ENCODE measurements around the gene PPIL1. TPM values are rescaled to one million over a fixed set of nuclear protein-coding genes. Genes with fewer than 3 reads are reported as not detected.

The PPIL1 gene
- total RNA-seq, 6 experiments from 2014 or later, result 36.1 to 46.8 (median 39.6) TPM

DNA sequence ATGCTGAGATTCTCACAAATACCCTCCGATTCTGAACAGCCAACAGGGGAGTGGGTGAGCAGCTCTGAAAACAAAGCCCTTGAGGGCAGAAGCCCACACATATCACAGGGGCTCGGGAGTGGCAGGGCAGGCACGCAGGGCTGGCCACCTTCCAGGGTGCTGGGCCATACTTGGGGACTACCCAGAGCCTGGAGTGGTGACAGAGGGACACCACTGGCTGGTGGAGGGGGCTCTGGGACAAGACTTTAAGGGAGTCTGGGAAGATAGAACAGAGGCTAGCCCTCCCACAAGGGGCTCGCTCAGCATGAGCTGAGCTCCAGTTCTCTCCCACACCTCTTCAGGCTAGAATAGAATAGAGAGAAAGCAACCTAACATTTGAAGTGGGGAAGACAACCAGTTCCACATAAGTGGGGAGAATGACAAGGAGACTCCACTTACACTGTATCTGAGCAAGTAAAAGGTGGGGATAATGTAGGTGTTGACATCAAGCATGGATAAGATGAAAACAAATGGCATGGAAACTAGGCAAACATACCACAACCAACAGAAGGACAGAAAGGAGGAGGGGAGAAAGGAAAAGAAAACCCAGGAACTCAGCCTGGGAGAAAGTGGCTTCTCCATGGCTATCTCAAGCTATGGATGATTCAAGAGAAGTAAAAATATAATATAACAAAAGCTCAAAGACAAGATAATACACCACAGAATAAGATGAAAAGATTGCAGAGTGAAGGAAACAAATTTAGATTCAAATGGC is 7.0 kb downstream of the PPIL1 start:
- peak overlapping the region; percentile 4; the same call in 1 of the 2 replicates for H3K27ac Mint-ChIP-seq
- TF ChIP-seq, protein P1, sequence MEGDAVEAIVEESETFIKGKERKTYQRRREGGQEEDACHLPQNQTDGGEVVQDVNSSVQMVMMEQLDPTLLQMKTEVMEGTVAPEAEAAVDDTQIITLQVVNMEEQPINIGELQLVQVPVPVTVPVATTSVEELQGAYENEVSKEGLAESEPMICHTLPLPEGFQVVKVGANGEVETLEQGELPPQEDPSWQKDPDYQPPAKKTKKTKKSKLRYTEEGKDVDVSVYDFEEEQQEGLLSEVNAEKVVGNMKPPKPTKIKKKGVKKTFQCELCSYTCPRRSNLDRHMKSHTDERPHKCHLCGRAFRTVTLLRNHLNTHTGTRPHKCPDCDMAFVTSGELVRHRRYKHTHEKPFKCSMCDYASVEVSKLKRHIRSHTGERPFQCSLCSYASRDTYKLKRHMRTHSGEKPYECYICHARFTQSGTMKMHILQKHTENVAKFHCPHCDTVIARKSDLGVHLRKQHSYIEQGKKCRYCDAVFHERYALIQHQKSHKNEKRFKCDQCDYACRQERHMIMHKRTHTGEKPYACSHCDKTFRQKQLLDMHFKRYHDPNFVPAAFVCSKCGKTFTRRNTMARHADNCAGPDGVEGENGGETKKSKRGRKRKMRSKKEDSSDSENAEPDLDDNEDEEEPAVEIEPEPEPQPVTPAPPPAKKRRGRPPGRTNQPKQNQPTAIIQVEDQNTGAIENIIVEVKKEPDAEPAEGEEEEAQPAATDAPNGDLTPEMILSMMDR (IDR thresholded peaks at IDR 0.05), result no peak
- DNase-seq, result no peak
- no peak overlapping the region for H3K4me3 Mint-ChIP-seq
- H3K27me3 Mint-ChIP-seq (ENCODE audit: insufficient read depth), result peaks cover 2% of the 10 kb centered on the region; the same call in 1 of the 2 replicates
- peaks cover 63% of the 10 kb centered on the region for H3K4me1 Mint-ChIP-seq (ENCODE audit: low read depth)
- no peaks in the 10 kb centered on the region for H3K9me3 Mint-ChIP-seq
- H3K36me3 Mint-ChIP-seq (ENCODE audit: low read depth), result peaks cover 43% of the 10 kb centered on the region

DNA sequence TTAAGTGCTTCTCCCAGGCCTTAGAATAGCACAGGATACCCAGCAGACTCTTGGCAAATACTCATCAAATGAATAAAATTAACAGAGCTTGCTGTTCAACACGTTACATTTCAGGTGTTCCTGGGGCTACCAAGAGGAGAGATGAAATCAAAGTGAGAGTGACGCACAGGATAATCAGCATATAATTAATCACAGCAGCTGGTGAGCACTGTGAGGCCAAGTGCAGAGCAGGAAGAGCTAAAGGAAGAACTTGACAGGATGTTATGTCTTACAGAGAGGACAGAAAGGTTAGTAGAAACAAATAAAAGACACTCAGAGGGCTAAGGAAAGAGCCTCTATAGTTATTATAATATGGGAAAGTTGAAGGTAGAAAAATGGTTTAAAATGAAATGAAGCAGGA is 8.8 kb downstream of the PPIL1 start:
- H3K27me3 Mint-ChIP-seq (ENCODE audit: insufficient read depth), result peaks cover 2% of the 10 kb centered on the region; the same call in 1 of the 2 replicates

GRCh38 chr6:36863670-36864540 is 10.7 kb downstream of the PPIL1 start:
- Mint-ChIP-seq H3K27me3 (ENCODE audit: insufficient read depth) (peaks cover 2% of the 10 kb centered on the region; the same call in 1 of the 2 replicates), H3K4me3 (no peak overlapping the region), H3K27ac (peak overlapping the region; percentile 6; the same call in 1 of the 2 replicates), H3K36me3 (ENCODE audit: low read depth) (peaks cover 31% of the 10 kb centered on the region), H3K4me1 (ENCODE audit: low read depth) (peaks cover 63% of the 10 kb centered on the region), H3K9me3 (no peaks in the 10 kb centered on the region)
- TF ChIP-seq, protein P1 (IDR thresholded peaks at IDR 0.05), result no peak
- DNase-seq, result no peak

More for the DNA sequence above, 8.8 kb downstream of the PPIL1 start:
- Mint-ChIP-seq H3K4me1 (ENCODE audit: low read depth) (peaks cover 57% of the 10 kb centered on the region), H3K9me3 (no peaks in the 10 kb centered on the region), H3K4me3 (no peak overlapping the region), H3K36me3 (ENCODE audit: low read depth) (peaks cover 41% of the 10 kb centered on the region), H3K27ac (no peak overlapping the region)
- TF ChIP-seq, protein P1 (IDR thresholded peaks at IDR 0.05), result no peak
- no peak for DNase-seq

DNA sequence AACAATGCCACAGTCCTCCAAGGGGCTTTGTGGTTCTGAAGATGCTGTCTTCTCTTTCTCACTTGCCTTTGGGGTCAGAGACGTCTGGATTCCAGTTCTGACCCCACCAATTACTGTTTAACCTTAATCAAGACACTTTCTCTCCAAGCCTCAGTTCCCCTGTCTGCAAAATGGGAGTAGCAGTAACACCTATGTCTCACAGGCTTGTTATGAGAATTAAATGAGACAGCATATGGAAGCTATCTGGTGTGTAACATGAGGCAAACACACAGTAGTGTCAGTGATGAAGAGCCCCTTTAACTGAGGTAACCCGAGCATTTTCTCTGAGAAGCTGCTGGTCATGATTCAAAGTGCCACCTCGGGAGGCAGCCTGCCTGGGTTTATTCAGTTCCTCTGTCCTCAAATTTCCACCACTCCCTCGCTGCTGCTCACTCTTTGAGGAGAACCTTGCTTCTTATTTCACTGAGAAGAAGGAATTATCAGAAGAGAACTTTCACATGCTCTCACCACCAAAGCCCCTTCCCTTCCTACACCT is 11.7 kb downstream of the PPIL1 start:
- Mint-ChIP-seq H3K4me3 (no peak overlapping the region), H3K4me1 (ENCODE audit: low read depth) (peaks cover 66% of the 10 kb centered on the region), H3K9me3 (no peaks in the 10 kb centered on the region), H3K36me3 (ENCODE audit: low read depth) (peaks cover 28% of the 10 kb centered on the region), H3K27ac (no peak overlapping the region; the same call in 1 of the 2 replicates), H3K27me3 (ENCODE audit: insufficient read depth) (peaks cover 4% of the 10 kb centered on the region; the same call in 1 of the 2 replicates)
- TF ChIP-seq, protein P1 (IDR thresholded peaks at IDR 0.05), result no peak
- DNase-seq, result no peak

GRCh38 chr6:36862164-36862847 is 12.3 kb downstream of the PPIL1 start:
- Mint-ChIP-seq H3K4me3 (no peak overlapping the region), H3K4me1 (ENCODE audit: low read depth) (peaks cover 60% of the 10 kb centered on the region), H3K36me3 (ENCODE audit: low read depth) (peaks cover 22% of the 10 kb centered on the region), H3K9me3 (no peaks in the 10 kb centered on the region), H3K27me3 (ENCODE audit: insufficient read depth) (peaks cover 2% of the 10 kb centered on the region; the same call in 1 of the 2 replicates), H3K27ac (peak overlapping the region; percentile 14; the same call in 1 of the 2 replicates)
- no peak for DNase-seq
- TF ChIP-seq, protein P1 (IDR thresholded peaks at IDR 0.05), result no peak

All from HFFc6 (cell line).